Stimulated activated naive CD4-positive, alpha-beta T cell (primary cell): Measurements from ENCODE around the gene FGR.

Experiments
- DNase-seq, 6 experiments: peaks; one replicate each; lab custom pipeline; 2025; lab: John Stamatoyannopoulos, UW

FGR gene

GRCh38 chr1:27615346-27616192, 19.4 kb downstream of the FGR start:
- no peak for DNase-seq

DNA sequence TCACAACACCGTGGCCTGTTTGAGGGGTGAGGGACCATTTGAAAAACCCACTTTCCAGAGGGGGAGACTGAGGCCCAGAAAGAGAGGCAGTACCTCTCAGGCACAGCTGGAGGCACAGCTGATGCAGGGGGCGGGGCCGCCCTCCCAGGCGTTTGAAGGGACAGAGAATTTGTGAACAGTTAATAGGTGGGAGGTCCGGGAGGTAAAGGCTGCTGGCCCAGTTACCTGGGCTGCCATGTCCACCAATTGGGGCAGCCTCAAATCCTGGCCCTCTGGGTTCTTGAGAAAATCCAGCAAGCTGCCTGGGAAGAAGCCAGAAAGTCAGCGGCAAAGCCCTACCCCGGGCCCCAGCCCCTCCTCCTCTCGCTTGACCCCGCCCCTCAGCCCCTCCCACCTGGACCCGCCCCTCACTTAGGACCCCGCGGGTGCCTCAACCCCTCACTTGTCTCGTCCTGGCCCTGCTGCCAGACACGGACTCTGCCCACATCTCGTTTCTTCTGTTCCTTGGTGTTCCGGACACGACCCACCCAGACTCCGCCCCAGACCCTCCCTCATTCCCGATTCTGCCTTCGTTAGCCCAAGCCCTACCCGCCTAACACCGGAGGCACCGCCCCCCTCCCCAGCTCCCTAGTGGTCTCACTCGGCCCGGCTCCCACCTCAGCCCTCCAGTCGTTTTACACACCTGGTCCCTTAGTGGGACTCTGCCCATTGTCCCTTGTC, 20.2 kb downstream of the FGR start:
- DNase-seq = no peak

DNA sequence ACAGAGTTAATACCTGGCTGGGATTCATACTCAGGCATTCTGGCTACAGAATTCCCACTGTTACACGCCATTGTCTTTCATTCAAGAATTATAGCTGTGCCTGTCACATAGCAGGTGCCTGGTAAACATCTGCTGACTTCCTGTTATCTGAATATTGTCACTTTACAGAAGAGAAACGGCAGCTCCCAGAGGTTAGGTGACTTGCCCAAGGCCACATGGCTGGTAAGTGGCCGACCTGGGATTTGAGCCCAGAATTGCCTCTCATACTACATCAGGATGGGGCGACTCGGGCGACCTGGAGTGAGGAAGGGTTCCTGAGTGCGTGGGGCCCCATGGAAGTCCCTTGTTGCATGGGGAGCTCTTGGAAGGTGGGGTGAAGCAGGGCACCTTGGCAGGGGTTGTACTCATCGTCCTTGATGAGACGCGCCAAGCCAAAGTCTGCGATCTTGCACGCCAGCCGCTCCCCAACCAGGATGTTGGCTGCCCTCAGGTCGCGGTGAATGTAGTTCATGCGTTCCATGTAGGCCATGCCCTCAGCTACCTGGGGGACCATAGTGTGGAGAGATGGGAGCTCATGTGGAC, 20.9 kb downstream of the FGR start:
- peak in 2 of 6 experiments; percentile 27 to 30 for DNase-seq

DNA sequence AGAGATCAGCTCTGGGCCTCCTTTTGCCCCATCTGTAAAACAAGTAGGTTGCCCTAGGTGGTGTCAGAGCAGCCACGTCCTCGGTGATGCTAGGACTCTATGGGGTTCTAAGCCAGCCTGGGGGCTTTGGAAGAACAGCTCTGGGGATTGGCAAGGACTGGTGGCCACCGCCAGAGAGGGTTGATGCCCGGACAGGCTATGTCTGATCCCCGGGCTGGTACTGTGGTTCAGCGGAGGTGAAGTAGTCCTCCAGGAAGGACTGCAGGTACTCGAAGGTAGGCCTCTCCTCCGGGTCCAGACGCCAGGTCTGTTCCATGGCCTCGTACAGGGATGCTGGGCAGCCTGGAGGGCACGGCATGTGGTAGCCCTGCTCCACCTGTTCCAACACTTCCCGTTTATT, 22.3 kb downstream of the FGR start:
- DNase-seq = no peak

DNA sequence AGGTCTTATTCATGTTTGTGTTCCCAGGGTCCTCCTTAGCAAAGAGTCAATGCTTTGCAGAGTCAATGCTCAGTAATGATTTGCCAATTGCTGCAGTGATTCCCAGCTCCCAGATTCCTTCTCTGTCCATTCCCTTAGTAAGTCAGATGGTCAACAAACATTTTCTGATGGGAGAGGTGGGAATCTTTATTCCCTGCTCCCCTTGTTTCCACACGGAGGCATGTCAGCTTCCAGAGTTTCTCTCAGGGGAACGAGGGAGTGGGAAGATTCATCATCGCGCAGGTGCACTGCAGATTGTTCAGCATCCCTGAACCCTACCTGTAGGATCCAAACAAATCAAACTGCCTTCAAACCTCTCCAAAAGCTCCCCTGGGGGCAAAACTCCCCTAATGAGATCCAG, 23.5 kb downstream of the FGR start:
- no peak for DNase-seq

DNA sequence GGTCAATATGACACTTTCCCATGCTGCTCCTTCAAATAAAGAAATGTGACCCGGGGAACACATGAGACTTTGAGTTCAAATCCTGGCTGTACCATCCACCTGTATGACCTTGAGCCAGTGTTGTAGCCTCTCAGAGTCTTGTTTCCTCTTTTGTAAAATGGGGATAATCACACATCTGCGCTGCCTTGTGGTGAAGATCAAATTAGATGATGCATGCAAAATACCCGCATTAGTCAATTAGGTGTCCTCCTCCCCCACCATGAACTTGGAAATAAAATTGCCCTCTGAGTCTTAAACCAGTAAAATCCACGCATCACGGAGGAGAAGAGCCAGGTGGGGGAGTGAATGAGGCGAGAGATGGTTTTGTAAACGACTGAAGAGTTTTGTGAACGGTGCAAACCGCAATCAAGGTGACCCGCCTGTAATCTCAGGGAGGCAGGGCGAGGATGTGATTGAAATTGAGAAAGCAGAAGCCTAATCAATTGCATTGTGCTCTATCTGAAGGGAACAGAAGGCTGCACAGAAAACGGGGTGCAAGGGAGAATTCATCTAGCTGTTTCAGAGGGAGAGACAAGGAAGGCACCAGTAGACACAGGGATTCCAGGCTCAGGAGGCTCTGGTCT, 25.3 kb downstream of the FGR start:
- no peak for DNase-seq

GRCh38 chr1:27609210-27609555, 25.8 kb downstream of the FGR start:
- DNase-seq = no peak

- no peak for DNase-seq
Measured at GRCh38 chr1:27607239-27607804, 27.7 kb downstream of the FGR start.

- DNase-seq = no peak
Measured at GRCh38 chr1:27606708-27607238, 28.2 kb downstream of the FGR start.

- DNase-seq = peak; percentile 30 to 69 (median 62)
Measured at GRCh38 chr1:27605796-27606707, 28.9 kb downstream of the FGR start.

DNA sequence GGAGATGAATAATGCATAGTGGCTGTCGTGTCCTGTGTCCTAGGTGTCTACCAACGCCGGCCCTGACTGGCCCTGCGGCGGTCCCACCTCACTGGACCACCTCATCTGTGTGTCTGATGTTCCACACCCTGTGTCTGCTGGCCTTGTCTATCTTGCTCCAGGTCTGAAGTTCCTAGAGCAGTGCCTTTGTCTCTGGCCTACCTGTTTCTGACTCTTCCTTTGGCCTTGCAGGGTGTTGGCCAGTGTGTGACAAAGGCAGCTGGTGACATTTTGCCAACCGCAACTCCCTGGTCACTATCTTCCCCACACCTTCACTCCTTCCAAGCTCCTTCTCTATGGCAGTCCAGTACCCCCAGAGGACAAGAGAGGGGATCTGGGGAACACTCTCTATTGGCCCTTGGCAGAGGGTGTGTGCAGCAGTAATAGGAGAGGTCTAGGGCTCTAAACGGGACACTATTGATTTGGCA, 29.7 kb downstream of the FGR start:
- no peak for DNase-seq

- DNase-seq = no peak
Measured at GRCh38 chr1:27604579-27605299, 30.2 kb downstream of the FGR start.

GRCh38 chr1:27603681-27604578, 31.1 kb downstream of the FGR start, which contains the start of gene AHDC1:
Gene AHDC1 (minus strand): TSS chr1:27604144. CDS start chr1:27552115, 52,029 bp downstream.
- DNase-seq = peak; percentile 78 to 89 (median 88)

DNA sequence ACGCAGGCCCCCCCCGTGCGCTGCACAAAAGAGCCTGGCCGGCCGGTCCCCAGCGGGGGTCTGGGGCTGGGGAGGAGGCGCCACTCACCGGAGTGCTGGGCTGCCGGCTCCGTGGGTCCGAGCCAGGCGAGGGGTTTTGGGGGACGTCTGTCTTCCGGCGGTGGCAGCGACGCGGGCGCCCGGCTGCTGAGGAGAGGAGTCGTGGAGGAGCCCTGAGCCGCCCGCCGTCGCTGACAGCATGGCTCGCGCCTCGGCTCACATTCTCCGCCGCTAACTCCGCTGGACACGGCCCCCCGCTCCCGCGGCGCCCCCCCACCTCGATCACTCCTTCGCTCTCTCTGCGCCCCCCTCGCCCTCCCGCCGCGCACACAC, 31.7 kb downstream of the FGR start:
- peak in 1 of 6 experiments; percentile 70 for DNase-seq

GRCh38 chr1:27602462-27603308, 32.3 kb downstream of the FGR start:
- peak; percentile 38 to 70 (median 41) for DNase-seq

DNA sequence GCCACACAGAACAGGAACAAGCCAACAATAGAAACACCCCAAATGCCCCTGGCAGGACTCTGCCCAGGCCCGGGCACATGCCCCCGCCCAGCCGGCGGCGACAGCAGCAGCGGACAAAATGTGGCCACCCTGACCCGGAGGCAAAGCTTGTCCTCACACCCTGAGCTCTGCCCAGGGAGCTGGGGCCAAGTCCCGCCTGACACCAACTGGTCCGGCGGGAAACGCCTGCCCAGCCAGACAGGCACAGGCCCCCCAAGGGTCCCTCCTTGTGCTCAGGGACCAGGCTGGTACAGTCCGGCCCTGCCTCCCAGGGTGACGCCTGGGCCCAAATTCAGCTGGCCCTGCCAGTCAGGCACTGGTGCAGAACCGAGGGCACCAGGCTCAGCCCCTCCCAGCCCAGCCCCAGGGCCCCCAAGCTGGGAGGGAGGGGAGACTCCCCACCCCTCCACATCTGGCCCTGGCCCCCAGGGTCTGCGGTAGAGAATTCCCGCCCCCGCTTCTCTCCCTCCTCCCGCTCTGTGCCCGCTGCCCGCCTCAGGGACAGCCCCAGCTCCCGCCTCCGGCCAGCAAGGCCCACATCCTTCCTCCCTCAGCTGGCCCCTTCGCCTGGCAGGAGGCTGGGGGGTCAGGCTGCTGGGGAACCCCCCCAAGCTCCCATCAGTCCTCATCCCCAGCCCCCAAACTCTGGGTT, 33.1 kb downstream of the FGR start:
- DNase-seq = peak in 2 of 6 experiments; percentile 21 to 35

GRCh38 chr1:27601321-27601770, 33.6 kb downstream of the FGR start:
- no peak for DNase-seq
